HG03342 (cell line): Measurements from ENCODE around the gene TRPM3.
"Not testable (repeated sequence)": the region's sequence is repeated elsewhere in the genome, so short reads cannot be mapped to it uniquely, and the experiment has no call there.

ENCODE experiments used
- ATAC-seq: cut with Tn5 transposase; IDR thresholded peaks from one replicate; pipeline ENCODE4 v1.9.1; 2021; ENCODE audit warnings: mild to moderate bottlenecking, moderate library complexity; ENCODE audit not compliant: unreplicated experiment

Gene TRPM3

GRCh38 chr9:71001780-71002386, 119.5 kb downstream of the TRPM3 start:
- ATAC-seq, result no peak

GRCh38 chr9:70998962-70999361, 122.5 kb downstream of the TRPM3 start:
- no peak for ATAC-seq

- ATAC-seq, result no peak
Observed at GRCh38 chr9:70995511-70995910, 125.9 kb downstream of the TRPM3 start.

GRCh38 chr9:70994582-70994981, 126.8 kb downstream of the TRPM3 start:
- no peak for ATAC-seq

GRCh38 chr9:70988551-70988950, 132.9 kb downstream of the TRPM3 start:
- ATAC-seq, result no peak

- ATAC-seq, result no peak
Observed at GRCh38 chr9:70987986-70988385, 133.4 kb downstream of the TRPM3 start.

- ATAC-seq, result no peak
Observed at GRCh38 chr9:70986984-70987383, 134.4 kb downstream of the TRPM3 start.

- no peak for ATAC-seq
Observed at GRCh38 chr9:70983723-70984295, 137.6 kb downstream of the TRPM3 start.

- ATAC-seq, result no peak
Observed at GRCh38 chr9:70981312-70981711, 140.1 kb downstream of the TRPM3 start.

GRCh38 chr9:70979966-70980365, 141.5 kb downstream of the TRPM3 start:
- no peak for ATAC-seq

GRCh38 chr9:70978085-70978484, 143.3 kb downstream of the TRPM3 start:
- ATAC-seq, result no peak

- ATAC-seq, result no peak
Observed at GRCh38 chr9:70975821-70976220, 145.6 kb downstream of the TRPM3 start.

- ATAC-seq, result no peak
Observed at GRCh38 chr9:70971723-70972122, 149.7 kb downstream of the TRPM3 start.

- not testable (repeated sequence) for ATAC-seq
Observed at GRCh38 chr9:70966380-70966779, 155.0 kb downstream of the TRPM3 start.

GRCh38 chr9:70964861-70965260, 156.6 kb downstream of the TRPM3 start:
- ATAC-seq, result no peak

- no peak for ATAC-seq
Observed at GRCh38 chr9:70963554-70963953, 157.9 kb downstream of the TRPM3 start.

GRCh38 chr9:70962761-70963440, 158.5 kb downstream of the TRPM3 start:
- no peak for ATAC-seq

- no peak for ATAC-seq
Observed at GRCh38 chr9:70959366-70959765, 162.1 kb downstream of the TRPM3 start.

GRCh38 chr9:70954596-70955143, 166.8 kb downstream of the TRPM3 start:
- ATAC-seq, result no peak

GRCh38 chr9:70954126-70954525, 167.3 kb downstream of the TRPM3 start:
- ATAC-seq, result no peak

GRCh38 chr9:70951749-70952727, 169.4 kb downstream of the TRPM3 start:
- ATAC-seq, result no peak
